ENCODE measurements around the gene HTR4.
A peak's percentile ranks its signal among the peaks of the same experiment; 100 is the strongest.
"Not testable (repeated sequence)": the region's sequence is repeated elsewhere in the genome, so short reads cannot be mapped to it uniquely, and the experiment has no call there.

Gene HTR4

GRCh38 chr5:148523139-148523538 is 131.2 kb downstream of the HTR4 start:
- no peak for DNase-seq

DNA sequence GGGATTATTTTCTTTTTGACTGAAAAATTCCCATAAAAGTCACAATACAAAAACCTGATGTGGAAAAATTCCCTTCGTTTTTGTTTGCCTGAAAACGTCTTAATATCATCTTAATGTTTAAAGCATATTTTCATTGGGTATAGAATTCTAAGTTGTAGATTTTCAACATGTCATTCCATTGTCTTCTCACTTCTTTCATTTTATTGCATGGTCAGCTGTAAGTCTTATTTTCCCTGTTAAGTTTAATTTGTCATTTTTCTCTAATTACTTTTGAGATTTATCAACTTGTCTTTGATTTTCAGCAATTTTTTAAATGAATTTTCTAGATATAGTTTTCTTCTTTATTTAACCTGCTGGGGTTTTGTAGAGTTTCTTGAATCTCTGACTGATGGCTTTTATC is 138.9 kb downstream of the HTR4 start:
- no peak for DNase-seq

DNA sequence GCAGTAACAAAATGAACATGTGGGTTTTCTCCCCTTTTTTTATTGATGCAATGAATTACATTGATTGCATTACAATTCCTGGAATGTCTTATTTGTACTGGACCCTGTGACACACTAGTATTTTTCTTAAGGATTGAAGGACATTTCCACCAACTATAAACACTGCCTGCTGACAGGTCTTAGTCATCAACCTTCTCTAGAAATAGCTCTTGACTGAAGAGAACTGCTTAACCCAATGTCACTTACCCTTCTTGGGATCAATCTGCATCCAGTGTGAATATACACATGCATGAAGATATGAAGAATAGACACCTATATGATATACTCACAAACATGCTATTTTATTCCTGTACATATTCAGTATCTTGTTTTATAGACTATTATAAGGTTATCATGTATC is 140.0 kb downstream of the HTR4 start:
- no peak for DNase-seq

- DNase-seq = no peak
Observed at GRCh38 chr5:148512498-148512897, 141.8 kb downstream of the HTR4 start.

- DNase-seq = no peak
Observed at GRCh38 chr5:148511810-148512347, 142.4 kb downstream of the HTR4 start.

DNA sequence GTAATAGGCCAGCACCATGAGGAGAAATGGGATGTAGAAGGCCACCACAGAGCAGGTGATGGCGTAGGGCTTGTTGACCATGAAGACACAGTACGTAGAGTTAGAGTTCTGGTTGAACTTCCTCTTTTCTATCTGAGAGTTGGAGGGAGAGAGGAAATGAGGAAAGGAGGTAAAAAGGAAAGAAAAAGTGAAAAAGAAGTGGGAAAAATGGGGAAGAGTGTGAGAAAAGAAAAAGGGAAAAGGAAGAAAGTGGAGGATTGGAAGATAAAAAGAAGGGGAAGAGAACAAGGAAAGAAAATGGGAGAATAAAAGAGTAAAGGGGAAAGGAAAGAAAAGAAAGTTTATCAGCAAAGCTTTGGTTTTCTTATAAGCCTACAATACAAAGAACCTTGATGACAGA is 144.4 kb downstream of the HTR4 start:
- no peak for DNase-seq

GRCh38 chr5:148507648-148508047 is 146.7 kb downstream of the HTR4 start:
- DNase-seq = no peak

GRCh38 chr5:148499452-148499851 is 154.9 kb downstream of the HTR4 start:
- DNase-seq = no peak

- DNase-seq = no peak
Observed at GRCh38 chr5:148497757-148498156, 156.6 kb downstream of the HTR4 start.

DNA sequence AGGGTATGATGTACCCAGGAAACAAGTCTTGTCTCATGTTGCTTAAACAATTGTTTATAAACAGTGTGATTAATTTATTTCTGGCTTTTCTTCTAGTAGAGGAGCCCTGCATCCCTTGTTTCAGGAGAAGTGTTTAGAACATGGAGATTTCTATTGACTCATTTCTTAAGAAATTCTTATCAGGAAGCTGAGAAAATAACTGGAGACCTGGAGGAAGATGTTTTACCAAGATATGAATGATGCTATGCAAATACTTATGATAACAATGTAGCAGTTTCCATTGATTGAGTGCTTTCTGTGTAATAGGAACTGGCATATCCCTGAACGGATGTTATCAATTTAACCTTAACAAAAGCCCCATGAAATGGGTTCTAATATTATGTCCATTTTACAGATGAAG is 162.0 kb downstream of the HTR4 start:
- no peak for DNase-seq

DNA sequence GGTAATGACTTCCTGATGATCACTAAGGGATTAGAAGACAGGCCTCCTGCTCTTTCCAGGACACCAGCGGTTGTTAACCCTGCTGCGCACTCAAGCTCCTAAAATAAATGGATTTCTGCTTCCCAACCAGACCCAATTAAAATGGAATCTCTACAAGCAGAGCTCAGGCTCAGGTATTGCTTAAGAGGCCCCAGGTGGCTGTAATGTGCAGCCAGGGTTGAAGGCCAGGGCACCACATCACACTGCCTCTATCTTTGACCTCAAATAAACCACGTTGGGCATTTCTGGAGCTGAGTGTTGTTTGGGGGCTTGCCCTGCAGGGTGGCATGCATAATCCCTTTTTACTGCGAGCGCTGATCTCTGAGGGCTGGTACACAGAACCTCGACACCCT is 162.5 kb downstream of the HTR4 start:
- DNase-seq = no peak

- DNase-seq = no peak
Observed at GRCh38 chr5:148491015-148491792, 163.1 kb downstream of the HTR4 start.

DNA sequence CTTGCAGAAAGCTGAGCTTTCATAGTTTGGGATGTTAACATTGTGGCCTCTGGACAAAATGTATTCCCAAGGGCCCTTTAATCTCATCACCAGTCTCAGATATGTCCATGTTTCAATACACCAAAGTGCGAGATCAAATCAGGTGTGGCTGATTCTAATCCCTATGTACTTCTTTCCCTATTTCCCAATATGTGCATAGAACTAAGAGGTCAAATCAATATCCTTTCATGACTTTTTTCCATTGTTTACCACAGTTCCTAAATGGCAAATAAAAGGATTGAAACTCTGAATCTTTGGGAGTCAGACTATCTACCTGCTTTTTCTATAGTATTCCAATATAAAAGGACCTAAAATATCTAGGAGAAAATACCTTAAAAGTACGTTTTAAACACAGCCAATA is 165.6 kb downstream of the HTR4 start:
- DNase-seq = no peak

DNA sequence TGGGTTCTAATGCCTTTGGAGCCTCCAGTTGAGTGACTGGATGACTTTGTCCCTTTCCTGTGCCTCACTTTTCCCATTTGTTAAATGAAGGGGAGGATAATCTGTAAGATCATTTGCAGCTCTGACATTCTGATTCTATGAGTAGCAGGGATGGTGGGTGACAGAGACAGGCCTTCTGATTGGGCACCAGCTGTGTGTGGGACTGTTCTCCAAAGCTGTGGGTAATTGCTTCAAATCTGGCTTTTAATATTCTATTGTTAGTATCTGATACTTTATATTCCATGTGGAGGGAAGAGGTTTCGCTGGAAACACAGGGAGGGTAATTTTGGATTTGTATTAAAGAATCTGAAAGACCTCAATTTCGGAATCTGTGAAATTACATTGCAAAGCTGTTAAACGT is 167.9 kb downstream of the HTR4 start:
- DNase-seq = no peak

DNA sequence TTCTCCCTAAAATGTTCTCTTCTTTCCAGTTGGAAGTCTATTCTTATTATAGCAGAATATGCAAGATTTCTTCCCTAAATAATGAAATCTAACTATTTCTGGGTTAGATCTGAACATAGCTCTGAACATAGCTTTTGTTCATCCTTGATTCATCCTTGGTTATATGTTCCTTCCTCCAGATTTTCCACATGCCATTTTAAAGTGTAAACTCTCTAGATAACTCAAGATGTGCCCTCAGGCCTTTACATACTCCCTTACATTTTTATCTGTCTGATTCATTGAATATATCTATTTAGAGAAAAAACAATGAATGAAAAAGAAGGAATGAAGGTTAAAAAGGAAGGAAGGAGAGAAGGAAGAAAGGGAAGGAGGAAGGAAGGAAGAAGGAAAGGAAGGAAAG is 169.7 kb downstream of the HTR4 start:
- DNase-seq = no peak

- DNase-seq = no peak
Observed at GRCh38 chr5:148483750-148484149, 170.6 kb downstream of the HTR4 start.

- peak; percentile 65 for DNase-seq
Observed at GRCh38 chr5:148482697-148483462, 171.4 kb downstream of the HTR4 start.

DNA sequence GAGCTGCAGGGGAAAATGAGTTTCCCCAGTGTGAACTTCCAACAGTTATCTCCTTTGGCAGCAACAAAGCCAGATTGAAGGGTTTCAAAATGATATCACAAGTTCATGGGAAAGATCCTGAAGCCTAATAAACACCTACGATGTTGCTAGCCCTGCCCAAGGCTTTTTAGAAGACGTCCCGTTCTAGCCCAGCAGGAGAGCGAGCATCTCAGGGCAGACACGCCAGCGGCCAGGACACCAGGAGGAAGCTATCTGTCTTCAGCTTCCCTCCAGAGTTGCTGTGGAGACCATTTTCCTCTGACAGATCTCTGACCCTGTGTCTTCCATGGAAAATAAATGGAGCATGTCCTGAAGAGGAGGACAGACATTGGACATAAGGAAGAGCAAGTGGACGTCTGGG is 172.1 kb downstream of the HTR4 start:
- DNase-seq = no peak

GRCh38 chr5:148477429-148477828 is 176.9 kb downstream of the HTR4 start:
- DNase-seq = no peak

DNA sequence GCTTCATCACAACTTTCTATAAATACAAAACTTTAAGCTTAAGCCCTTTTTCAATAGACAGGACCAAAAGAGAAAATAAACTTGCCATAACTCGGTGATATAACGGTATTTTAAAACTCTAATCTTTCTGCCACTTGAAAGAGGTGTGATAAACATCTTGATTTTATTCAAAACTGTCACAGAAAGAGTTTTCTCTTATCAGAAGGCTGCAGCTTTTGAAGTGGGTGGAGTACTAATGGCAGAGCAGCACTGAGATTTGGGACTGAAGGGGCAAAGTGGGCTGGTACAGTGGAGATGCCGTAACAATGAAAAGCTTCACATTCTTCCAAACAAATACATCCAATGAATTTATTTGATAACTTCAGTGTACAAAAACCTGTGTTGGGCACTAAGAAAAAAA is 178.0 kb downstream of the HTR4 start:
- no peak for DNase-seq

GRCh38 chr5:148474025-148474511 is 180.3 kb downstream of the HTR4 start:
- no peak for DNase-seq

DNA sequence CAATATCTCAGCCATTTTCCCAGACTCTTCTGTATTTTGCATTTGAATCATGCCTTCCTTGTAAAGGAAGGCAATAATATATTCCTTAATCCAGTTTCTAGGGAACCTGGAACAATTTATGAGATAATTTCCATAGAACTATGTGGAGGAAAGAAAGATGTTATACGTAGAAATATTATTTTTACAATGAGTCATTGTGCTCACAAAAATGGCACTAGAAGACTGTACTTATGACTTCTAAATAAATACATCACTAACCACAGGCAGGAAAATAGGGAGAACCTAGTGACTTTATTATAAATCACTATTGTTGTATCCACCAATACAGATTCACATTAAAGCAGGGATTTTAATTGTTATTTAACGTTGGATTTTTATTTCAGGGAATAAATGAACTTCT is 182.9 kb downstream of the HTR4 start:
- DNase-seq = no peak

- DNase-seq = no peak
Observed at GRCh38 chr5:148469501-148469935, 184.8 kb downstream of the HTR4 start.

DNA sequence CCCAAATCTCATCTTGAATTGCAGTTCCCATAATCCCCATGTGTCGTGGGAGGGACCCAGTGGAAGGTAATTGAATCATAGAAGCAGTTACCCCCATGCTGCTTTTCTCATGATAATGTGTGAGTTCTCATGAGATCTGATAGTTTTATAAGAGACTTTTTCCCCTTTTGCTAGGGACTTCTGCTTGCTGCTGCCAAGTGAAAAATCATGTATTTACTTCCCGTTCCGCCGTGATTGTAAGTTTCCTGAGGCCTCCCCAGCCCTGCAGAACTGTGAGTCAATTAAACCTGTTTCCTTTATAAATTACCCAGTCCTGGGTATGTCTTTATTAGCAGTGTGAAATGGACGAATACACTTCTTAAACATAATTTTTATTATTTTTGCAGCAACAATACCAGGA is 185.6 kb downstream of the HTR4 start:
- DNase-seq = not testable (repeated sequence)

Measured in activated CD4-positive, alpha-beta T cell treated with anti-CD3 and anti-CD28 coated beads, Interleukin-2, amount 50 U/mL, for 16 hours (primary cell).